ENCODE data around the gene ITPRID1. TPM values are rescaled to one million over a fixed set of nuclear protein-coding genes. Genes with fewer than 3 reads are reported as not detected.

Gene ITPRID1
- total RNA-seq, 1 donor from 2014 or later = not detected

Other genes with a start within 250 kb of the ITPRID1 start
- not detected for gene NEUROD6, start 173.4 kb upstream of the ITPRID1 start, total RNA-seq
- not detected for gene PPP1R17, start 173.1 kb downstream of the ITPRID1 start, total RNA-seq

All from ascending aorta (tissue), 1 donor.